ENCODE results near the gene SNX12. TPM values are rescaled to one million over a fixed set of nuclear protein-coding genes. Genes with fewer than 3 reads are reported as not detected.

The SNX12 gene
- total and polyA plus RNA-seq, 4 donors: 4.5 to 21.7 (median 15.8) TPM

- Histone ChIP-seq H3K4me3 (ENCODE audit: low read depth in 1 of 3, low read length in 3 of 3) (no peak overlapping the region), H3K36me3 (ENCODE audit: control insufficient read depth in 4 of 4, insufficient read depth in 3 of 4, low read depth in 1 of 4, low read length in 3 of 4) (no peaks in the 10 kb centered on the region), H3K4me1 (ENCODE audit: control insufficient read depth in 4 of 4, insufficient read depth in 4 of 4, low read length in 3 of 4) (no peaks in the 10 kb centered on the region), H3K27me3 (ENCODE audit: control insufficient read depth in 4 of 4, insufficient read depth in 4 of 4, low read length in 3 of 4) (no peaks in the 10 kb centered on the region), H3K27ac (ENCODE audit: low read depth in 1 of 2, low read length in 2 of 2) (no peak overlapping the region), H3K9ac (ENCODE audit: low read depth in 1 of 2, low read length in 2 of 2) (no peak overlapping the region), H3K9me3 (ENCODE audit: control insufficient read depth in 4 of 4, low read length in 3 of 4) (no peaks in the 10 kb centered on the region)
- DNase-seq (ENCODE audit: low spot score): no peak
- 52% methylated on average over 9 of the region's 9 CpGs for WGBS
- TF ChIP-seq EGR1 (IDR thresholded peaks at IDR 0.05; ENCODE audit: low read depth in 2 of 2): no peak
- TF ChIP-seq RXRA (IDR thresholded peaks at IDR 0.05): no peak
- no peak for TF ChIP-seq SP1 (IDR thresholded peaks at IDR 0.05)
- TF ChIP-seq TAF1 (conservative IDR thresholded peaks at IDR 0.05): no peak
- no peak for TF ChIP-seq RAD21 (IDR thresholded peaks at IDR 0.05)
- no peak for TF ChIP-seq NR2F2 (IDR thresholded peaks at IDR 0.05)
- no peak for TF ChIP-seq REST (IDR thresholded peaks at IDR 0.05)
Observed at GRCh38 chrX:71107762-71108360, 39.7 kb upstream of the SNX12 start.

- Histone ChIP-seq H3K9ac (ENCODE audit: low read depth in 1 of 2, low read length in 2 of 2) (no peak overlapping the region), H3K4me1 (ENCODE audit: control insufficient read depth in 4 of 4, insufficient read depth in 4 of 4, low read length in 3 of 4) (no peaks in the 10 kb centered on the region), H3K27me3 (ENCODE audit: control insufficient read depth in 4 of 4, insufficient read depth in 4 of 4, low read length in 3 of 4) (no peaks in the 10 kb centered on the region), H3K27ac (ENCODE audit: low read depth in 1 of 2, low read length in 2 of 2) (no peak overlapping the region), H3K36me3 (ENCODE audit: control insufficient read depth in 4 of 4, insufficient read depth in 3 of 4, low read depth in 1 of 4, low read length in 3 of 4) (no peaks in the 10 kb centered on the region), H3K4me3 (ENCODE audit: low read depth in 1 of 3, low read length in 3 of 3) (no peak overlapping the region), H3K9me3 (ENCODE audit: control insufficient read depth in 4 of 4, low read length in 3 of 4) (no peaks in the 10 kb centered on the region)
- 61% methylated on average over 4 of the region's 4 CpGs for WGBS
- no peak for DNase-seq (ENCODE audit: low spot score)
- TF ChIP-seq NR2F2 (IDR thresholded peaks at IDR 0.05): no peak
- no peak for TF ChIP-seq YY1 (IDR thresholded peaks at IDR 0.05)
- TF ChIP-seq REST (IDR thresholded peaks at IDR 0.05): no peak
- no peak for TF ChIP-seq GABPA (IDR thresholded peaks at IDR 0.05 in 1 of 2, conservative IDR thresholded peaks at IDR 0.05 in 1 of 2)
- TF ChIP-seq FOXA2 (IDR thresholded peaks at IDR 0.05): no peak
- TF ChIP-seq HNF4G (IDR thresholded peaks at IDR 0.05): no peak
Observed at GRCh38 chrX:71107245-71107644, 39.1 kb upstream of the SNX12 start.

- H3K4me1 ChIP-seq (ENCODE audit: control insufficient read depth in 4 of 4, insufficient read depth in 4 of 4, low read length in 3 of 4): no peaks in the 10 kb centered on the region
- H3K27ac ChIP-seq (ENCODE audit: low read depth in 1 of 2, low read length in 2 of 2): no peak within 1 kb of the TSS
- WGBS: 88% methylated on average over 1 of the region's 1 CpG
- no peaks in the 10 kb centered on the region for H3K27me3 ChIP-seq (ENCODE audit: control insufficient read depth in 4 of 4, insufficient read depth in 4 of 4, low read length in 3 of 4)
- no peaks in the 10 kb centered on the region for H3K36me3 ChIP-seq (ENCODE audit: control insufficient read depth in 4 of 4, insufficient read depth in 3 of 4, low read depth in 1 of 4, low read length in 3 of 4)
- no peak within 1 kb of the TSS for H3K9ac ChIP-seq (ENCODE audit: low read depth in 1 of 2, low read length in 2 of 2)
- no peaks in the 10 kb centered on the region for H3K9me3 ChIP-seq (ENCODE audit: control insufficient read depth in 4 of 4, low read length in 3 of 4)
- TF ChIP-seq CTCF (IDR thresholded peaks at IDR 0.05; ENCODE audit: low read depth, low read length, missing input control) (no peak), NR2F2 (IDR thresholded peaks at IDR 0.05) (no peak), MAX (IDR thresholded peaks at IDR 0.05) (no peak), FOXA1 (IDR thresholded peaks at IDR 0.05) (no peak), FOXA2 (IDR thresholded peaks at IDR 0.05) (no peak), TAF1 (conservative IDR thresholded peaks at IDR 0.05) (no peak), YY1 (IDR thresholded peaks at IDR 0.05) (no peak), HNF4A (conservative IDR thresholded peaks at IDR 0.05) (no peak), ATF3 (IDR thresholded peaks at IDR 0.05) (no peak), RXRA (IDR thresholded peaks at IDR 0.05) (no peak)
- DNase-seq (ENCODE audit: low spot score): no peak
- H3K4me3 ChIP-seq (ENCODE audit: low read depth in 1 of 3, low read length in 3 of 3): no peak within 1 kb of the TSS
Observed at GRCh38 chrX:71106427-71106826, 38.3 kb upstream of the SNX12 start, which contains the start of gene CXorf65. CXorf65 (minus strand) TSS chrX:71106740; CDS start chrX:71106556, 184 bp downstream.

All from liver (tissue), 9 donors.